ENCODE data around the gene BIN1.

Gene BIN1

DNA sequence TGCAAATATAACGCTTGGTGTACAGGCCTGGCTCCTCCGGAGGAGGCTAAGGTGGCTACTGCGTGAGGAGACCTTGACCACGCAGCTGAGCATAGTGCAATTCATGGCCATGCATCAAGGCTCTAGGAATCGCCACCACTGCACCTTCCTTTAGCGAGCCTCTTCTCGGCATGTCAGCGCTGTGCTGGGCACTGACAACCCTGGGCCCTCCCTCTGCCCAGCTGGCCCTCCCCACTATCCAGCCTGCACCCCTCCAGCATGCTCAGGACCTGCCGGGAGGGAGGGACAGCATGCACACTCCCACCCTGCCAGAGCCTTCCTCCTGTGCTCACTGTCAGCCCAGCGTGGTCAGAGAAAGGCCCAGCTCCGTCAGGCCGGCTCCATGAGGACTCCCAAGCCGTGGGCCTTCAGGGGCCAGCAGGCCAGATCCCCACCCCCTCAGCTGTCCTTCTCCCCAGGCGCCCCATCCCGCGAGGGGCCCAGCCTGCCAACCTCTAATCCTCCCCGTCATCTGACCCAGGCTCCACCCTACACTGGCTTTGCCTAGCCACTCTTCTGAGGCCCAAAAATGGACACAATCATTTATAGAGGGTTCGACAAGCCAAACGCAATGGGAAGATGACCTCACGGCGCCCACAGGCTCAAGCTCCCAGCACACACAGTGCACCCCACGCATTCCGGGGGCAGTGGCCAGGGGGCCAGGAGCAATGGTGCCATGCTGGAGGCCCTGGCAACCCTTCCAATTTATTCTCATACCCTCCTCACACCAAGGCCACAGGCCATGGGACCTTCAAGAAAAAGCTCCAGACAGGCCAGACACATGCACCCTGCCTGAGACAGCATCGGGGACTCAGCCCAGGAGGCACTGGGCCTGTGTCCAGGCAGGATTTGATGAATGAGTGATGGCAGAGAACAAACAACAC lies 3.5 kb downstream of the BIN1 start:
- DNase-seq (ENCODE audit: low read depth in 2 of 2): no peak

DNA sequence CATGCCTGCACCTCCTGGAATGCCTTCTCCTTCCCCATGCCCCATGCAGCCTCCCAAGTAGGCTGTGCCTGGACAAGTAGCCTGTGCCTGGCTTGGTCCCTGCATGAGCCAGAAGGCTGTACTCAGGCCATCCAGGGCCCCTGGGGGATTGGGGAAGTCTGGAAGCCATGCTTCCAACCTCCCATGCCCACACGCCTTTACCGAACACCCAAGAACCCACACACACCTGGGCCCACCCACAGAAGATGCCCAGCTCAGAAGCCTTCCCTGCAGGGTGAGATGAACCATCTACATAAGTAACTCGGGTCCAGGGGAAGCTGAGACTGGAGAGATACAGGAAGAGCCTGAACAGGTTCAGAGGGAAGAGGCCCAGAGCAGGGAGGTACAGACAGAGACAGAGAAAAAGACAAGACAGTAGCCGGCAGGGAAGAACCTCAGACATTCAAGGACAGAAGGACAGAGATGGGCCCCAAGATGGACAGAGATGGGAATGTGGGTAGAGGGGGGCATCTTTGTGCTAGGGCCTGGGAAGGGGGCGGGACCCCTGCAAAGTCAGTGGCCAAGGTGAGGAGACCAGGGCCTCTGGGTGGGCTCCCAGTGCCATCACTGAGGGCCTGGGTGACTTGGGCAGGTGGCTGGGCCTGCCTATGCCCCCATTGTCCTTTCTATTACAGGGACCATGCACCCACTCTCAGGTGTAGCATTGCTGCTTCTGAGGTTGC lies 4.3 kb downstream of the BIN1 start:
- DNase-seq (ENCODE audit: low read depth in 2 of 2): no peak

DNA sequence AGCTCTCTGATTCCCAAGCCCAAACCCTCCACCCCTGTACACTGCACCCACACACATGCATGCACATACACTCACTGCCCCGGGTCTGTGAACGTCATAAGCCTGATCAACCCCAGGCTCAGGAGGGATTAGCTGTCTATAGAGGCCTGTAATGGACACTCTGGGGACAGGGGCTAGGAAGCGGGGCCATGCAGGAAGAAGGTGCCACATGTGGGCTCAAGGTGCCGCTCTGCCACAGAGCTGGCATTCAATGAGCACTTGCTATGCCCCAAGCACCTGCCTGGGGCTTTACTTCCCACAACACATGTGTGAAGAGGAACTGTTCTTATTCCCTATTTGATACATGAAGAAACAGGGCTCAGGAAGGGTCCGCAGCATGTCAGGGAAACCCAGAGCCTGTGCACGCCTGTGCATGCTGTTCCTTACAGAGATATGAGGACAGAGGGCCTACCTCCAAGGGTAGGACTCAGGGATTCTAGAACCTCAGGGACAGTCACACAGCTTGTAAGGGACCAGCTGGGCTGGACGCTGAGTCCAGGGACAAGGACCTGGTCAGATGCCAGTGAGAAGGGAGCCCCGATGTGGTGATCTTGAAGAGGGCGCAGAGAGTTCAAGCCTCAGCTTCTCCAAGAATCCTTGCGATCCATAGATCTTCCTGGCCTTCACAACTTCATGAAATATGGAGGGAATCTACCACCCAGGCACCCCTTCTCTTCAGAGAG lies 5.0 kb downstream of the BIN1 start:
- DNase-seq (ENCODE audit: low read depth in 2 of 2): no peak

DNA sequence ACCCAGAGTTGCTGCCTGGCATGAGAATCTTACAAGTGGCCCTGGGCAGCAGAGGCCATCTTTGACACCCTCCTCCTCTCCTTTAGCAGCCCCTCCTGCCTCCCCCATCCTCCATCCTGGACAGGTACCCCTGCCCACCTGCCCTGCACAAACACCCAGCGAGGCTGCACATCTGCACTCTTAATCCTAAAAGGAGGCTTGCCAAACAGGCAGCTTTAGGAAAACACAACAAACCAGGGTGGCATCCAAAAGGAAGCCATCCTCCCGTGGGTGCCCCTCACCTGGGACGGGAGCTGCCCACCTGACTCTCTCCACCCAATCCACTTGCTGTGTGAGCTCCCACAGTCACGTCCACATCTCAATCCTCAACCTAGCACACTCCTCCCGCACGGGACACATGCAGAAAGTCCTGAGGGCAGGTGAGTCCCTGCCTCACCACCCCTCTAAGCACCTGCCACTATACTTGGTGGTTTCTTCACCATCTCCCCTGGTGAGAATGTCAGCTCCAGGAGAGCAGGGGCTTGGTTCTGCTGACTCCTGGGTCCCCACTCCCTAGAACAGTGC lies 5.8 kb downstream of the BIN1 start:
- DNase-seq (ENCODE audit: low read depth in 2 of 2): no peak

DNA sequence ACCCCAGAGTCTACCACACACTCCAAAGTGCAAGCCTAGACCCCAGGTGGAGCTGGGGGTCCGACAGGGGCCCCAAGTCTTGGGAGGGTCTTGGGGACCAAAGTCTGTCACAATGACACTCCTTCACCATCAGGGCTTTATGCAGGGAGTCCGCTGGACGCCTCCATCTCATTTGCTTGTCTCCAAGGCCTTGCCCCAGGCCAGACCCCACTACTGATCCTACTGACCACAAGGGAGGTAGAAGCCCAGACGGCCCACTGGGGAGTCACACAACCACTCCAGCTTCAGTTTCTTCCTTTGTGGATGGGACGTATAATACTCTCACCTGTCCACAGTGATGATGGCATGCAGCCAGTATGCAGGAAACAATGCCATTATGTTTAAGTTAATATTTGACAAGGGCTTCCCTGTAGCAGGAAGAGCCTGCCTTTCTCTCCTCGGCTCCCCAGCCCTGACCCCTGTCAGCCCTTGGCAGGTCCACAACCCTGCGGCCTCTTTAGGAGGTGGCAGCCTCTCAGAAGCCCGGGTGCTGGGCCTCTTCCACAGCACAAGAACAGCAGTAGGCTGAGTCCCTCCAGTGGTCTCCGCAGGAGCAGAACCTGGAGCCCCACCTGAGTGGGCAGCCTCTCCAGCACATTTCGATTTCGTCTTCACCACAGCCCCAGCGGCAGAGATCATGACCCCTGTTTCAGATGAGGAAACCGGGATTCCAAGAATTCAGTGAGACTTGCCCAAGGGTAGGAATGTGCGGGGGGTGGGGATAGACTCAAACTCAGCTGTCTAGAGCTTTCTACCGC lies 6.5 kb downstream of the BIN1 start:
- no peak for DNase-seq (ENCODE audit: low read depth in 2 of 2)

DNA sequence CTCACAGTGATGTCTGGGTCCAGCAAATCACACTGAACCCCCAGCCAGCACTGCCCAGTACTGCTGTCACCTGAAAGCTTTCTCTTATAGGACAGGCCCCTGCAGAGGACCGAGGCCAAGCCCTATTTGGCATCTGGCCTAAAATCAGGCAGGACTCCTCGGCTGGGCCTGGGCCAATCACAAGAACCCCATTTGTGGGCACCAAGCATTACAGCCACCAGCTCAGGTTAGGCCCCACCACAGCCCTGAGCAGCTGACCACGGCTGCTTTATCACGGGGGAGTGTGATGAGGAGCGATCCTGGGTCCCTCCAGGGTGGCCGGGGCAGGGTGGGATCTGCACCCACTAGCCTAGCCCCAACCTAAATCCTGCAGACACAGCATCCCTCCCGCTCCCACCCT lies 8.2 kb downstream of the BIN1 start:
- DNase-seq (ENCODE audit: low read depth in 2 of 2): no peak

DNA sequence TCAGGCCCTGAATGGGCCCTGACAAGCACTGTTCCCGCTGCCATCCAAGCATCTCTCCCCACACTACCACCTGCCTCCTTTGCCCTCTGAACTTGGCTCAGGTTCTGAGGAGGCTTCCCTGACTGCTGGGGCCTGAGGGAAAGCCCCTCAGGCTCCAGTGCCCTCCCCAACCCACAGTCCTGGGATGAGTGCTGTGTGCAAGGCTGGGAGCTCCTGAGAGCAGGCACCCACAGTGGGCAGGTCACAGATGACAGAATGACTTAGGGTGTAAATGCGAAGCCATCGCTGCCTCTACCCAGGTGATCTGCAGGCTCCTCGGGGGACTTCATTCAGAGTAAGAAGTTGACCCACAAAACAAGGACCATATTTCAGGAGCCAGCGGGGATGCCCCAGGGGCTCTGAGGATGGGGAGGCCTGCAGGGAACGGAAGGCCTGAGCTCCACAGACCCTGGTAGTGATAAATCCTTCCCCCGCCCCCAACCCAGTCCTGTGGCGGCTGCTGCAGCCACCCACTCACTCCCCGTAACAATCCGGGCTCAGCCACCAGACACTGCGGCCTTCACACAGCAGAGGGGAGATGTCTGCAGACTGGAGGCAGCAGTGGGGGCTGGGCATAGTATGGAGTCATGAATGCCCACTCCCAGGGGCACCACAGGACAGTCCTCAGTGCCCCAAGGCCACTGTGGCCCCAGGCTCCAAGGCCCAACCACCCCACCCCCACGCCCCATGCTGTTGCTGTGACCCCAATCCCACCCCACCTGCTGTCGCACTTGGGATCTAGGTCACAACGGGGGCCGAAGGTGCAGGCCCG lies 8.9 kb downstream of the BIN1 start:
- DNase-seq (ENCODE audit: low read depth in 2 of 2): no peak

DNA sequence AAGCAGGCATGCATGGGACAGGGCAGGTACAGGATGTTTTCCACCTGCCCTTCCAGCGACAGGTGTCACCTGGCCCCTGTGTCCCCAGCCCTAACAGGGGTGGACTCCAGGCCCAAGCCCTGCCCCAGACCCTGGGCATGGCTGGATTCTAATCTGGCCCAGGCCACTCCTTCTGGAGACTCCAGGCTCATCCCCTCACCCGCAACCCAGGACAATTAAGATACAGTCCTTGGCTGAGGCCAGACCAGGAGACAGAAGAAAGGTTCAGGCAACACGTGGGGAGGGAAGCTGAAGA lies 9.5 kb downstream of the BIN1 start:
- no peak for DNase-seq (ENCODE audit: low read depth in 2 of 2)

DNA sequence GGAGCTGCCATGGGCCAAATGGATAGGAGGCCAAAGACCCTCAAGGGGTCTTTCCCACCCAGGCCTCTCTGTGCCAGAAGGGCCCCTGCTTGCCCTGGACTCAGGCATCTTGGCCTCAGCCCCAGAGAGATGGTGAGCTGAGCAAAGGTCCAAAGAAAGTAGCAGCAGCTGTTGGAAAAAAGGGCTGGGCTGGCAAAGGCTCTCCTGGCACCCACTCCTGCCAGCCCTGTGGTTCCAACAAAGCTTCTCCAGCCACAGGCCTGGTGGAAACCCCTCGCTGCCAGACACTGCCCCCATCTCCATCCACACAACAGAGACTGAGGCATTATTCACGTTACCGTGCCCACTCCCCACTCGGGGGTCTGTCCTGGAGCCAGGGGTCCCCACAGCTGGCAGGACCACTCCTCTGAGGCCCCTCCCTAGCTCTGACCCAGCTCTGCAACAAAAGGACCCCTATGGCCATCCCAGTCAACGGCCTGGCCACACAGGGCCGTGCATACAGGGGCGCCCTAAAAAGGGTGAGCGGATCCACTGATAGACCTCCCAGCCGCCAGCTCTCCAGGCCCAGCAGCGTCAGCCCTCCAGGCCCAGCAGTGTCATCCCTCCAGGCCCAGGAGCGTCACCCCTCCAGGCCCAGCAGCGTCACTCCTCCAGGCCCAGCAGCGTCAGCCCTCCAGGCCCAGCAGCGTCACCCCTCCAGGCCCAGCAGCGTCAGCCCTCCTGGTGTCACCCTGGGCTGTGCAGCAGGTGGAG lies 10.1 kb downstream of the BIN1 start:
- DNase-seq (ENCODE audit: low read depth in 2 of 2): no peak

DNA sequence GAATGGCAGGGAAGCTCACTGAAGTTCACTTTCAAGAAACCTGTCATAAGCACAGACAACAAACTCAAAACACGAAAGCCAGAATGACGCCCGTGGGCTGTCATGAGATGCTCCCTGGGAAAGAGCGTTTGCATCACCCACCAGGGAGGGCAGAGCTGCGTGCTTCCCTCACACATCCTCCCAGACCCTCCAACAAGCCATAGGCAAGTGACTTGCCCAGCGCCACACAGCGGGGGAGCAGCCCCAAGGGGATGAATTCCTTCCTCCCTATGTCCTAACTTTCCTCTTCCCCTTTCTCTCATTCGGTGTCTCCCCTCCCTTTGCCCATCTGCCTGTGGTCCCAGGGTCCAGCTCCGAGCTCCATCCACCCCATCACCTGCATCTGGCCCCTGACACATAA lies 10.7 kb downstream of the BIN1 start:
- DNase-seq (ENCODE audit: low read depth in 2 of 2): no peak

DNA sequence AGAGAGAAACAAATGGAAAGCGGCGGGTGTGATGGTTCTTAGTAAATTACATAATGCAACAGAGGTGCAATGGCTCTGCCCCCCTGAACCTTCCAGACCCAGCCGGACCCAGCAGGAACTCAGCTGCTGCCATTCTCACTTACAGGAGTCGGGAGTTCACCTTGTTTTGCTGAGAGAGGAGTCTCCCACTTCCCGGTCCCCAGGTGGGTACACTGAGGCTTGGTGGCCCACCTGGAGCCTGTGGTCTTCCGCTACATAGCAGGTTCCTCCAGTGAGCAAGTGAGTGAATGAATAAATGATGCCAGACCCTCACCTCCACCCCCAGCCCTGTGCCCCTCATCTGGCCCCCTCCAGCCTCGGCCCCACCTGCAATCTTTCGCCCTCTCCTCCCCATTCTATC lies 11.2 kb downstream of the BIN1 start:
- DNase-seq (ENCODE audit: low read depth in 2 of 2): no peak

DNA sequence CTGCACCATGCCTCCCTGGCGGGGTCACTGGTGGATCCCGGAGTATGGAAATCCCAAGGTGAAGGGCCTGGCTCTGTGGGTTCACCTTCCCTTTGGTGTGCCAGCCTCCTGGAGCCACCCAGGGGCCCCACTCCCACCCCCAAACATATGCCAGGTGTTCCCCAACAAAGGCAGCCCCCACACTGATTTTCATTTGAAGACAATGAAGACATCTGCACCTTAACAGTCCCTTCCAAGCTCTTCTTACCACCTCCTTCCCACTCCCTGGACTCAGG lies 11.7 kb downstream of the BIN1 start:
- DNase-seq (ENCODE audit: low read depth in 2 of 2): no peak

DNA sequence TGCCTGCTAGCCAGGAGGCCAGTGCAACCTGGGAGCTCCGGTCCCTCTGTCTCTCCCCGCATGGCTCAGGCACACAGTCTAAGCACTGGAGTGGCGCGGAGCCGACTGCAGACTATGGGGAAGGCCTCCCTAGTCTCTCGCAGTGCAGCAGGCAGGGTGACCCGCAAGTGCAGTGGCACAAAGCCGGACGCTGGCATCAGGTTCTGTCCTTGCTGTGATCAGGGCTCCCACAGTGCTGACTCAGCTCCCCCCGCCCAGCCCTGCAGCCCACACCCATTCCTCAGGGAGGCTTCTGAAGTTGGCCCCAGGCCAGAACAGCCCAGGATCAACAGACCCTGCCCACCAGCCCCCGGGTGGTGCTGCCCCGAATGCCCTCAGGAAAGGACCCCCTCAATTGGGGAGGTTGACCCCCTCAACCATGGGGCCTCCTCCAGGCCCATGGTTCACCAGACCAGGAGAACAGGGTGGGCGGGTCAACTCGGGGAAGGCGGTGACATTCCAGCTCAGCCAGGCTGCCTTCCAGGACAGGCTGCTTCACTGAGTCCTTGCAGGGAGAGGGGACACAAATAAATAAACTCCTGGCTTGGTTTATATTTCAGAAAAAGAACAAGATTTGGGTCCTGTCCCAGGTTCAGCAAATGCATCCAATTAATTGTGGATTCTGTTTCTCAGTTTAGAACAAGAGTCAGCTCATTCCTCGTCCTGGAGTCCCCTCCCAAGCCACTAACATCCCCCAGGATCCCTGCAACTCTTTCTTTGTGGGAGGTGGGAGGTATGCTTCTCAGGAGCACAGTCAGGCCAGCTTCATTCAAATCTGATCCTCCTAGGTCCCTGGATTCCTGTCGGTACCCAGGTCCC lies 12.2 kb downstream of the BIN1 start:
- no peak for DNase-seq (ENCODE audit: low read depth in 2 of 2)

DNA sequence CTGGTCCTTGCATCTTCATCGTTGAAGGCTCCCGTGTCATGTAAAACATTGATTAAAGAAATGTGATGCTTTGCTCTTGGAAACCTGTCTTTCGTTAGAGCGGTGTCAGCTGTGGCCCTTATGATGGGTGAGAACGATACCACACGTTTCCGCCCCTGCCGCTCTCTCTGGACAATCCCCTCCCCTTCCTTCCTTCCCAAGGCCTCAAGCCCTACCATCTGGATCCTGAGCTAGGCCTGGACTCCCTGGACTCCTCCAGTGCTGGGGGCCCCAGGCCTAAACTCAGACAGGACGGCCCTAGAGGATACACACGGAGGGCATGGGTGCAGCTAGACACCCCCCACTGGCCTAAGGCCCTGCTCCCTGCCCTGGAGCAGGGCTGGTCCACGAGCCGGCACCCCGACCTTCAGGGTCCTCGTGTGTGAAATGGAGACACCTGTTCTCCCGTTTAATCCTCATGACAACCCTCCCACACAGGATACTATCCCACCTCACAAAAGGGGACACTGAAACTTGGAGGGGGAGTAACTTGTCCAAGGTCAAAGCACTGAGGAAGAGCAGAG lies 13.2 kb downstream of the BIN1 start:
- DNase-seq (ENCODE audit: low read depth in 2 of 2): no peak

DNA sequence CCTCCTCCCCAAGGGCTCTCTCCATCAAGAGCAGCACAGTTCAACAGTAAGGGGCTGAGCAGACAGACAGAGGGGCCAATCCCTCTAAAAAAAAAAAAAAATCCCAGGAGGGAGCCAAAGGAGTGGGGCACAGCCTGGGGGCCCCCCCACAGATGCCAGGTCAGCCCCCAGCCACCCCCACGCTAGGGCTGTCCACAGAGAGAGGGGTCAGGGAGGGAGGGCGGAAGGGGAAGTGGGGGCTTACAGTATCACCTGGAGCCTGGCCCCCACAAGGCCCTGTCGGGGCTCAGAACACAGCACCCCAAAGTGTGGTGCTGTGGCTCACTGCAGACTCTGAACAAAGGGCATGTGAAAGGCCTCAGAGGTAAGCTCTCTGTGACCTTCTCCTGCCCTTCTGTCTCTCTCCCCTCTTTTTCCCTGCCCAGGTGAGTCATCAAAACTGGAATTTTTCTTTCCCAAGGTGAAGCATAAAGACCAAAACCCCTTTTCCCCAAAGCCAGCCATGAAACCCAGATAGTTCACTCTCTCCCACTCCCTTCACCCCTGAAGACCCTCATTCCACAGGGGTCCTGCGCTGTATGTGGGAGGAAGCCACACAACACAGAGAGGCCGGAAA lies 13.9 kb downstream of the BIN1 start:
- no peak for DNase-seq (ENCODE audit: low read depth in 2 of 2)

DNA sequence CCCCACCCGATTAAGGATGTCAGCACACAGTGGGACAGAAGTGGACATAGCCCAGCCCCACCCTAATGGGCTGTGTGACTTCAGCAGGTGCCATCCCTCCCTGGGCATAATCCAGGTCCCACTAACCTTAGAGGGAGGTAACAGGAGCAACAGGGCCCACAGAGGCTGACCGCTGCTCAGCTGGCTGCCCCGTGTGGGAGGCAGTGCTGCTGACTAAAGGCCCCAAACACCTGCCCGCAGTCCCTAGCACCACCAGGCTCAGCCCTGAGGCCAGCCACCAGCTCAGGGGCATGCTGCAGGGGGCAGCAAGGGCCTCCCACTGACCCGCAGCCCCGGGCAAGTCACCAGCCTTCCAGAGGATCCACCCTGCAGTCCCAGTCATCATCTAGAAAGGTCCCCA lies 14.6 kb downstream of the BIN1 start:
- DNase-seq (ENCODE audit: low read depth in 2 of 2): no peak

DNA sequence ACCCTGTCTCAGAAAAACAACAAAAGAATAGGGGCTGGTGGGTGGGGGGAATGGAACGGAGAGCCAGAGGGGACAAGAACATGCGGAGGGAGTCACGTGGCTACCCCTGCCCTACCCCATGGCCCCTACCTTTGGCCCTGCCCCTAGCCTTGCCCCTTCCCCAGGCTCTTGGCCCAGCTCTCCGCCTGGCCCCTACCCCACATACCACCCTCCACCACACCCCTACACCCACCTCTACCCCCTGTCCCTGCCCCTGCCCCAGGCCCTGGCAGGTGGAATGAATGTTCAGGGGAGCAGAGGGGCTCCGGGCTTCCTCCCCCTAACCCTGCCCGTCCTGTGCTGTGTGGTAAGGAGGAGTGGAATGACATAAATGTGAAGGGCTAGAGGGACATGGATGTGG lies 15.1 kb downstream of the BIN1 start:
- no peak for DNase-seq (ENCODE audit: low read depth in 2 of 2)

DNA sequence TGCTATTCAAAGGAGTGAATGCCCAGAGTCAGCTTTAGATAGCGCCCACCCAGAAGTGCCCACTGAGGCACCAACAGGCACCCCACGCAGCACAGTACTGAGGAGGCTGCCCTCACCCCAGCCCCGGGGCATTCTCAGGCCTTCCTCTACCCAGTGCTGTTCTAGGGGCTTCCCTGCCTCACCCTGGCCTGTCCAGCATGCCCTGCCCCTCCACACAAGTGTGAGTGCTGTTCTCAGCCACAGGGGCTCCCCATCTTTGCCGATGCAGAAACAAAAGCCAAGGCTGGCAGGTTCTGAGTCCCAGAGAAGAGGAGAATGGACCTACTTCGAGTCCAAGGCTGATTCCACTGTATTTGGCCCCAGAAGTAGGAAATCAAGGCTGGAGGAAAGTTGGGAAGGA lies 15.8 kb downstream of the BIN1 start:
- no peak for DNase-seq (ENCODE audit: low read depth in 2 of 2)

Data from stimulated activated CD8-positive, alpha-beta memory T cell treated with anti-CD3 and anti-CD28 coated beads, Interleukin-7, amount 100 ng/mL, for 1 hour (primary cell).